RCC 7860 (cell line): ENCODE measurements around the gene TGFB2.

ENCODE experiments used
- DNase-seq: peaks from one replicate; pipeline ENCODE4 v3.0.0-alpha.2; 2015; ENCODE audit warnings: low spot score
- FAIRE-seq: peaks from 2 replicates; lab custom pipeline; 2012; peaks lifted over from hg19 to GRCh38; lab: Jason Lieb, UNC

TGFB2 gene

GRCh38 chr1:218382261-218382660, 37.1 kb downstream of the TGFB2 start:
- FAIRE-seq = peak; percentile 77

GRCh38 chr1:218383051-218383450, 37.9 kb downstream of the TGFB2 start:
- no peak for FAIRE-seq

More at GRCh38 chr1:218382261-218382660, 37.1 kb downstream of the TGFB2 start:
- DNase-seq = peak; percentile 59

GRCh38 chr1:218383681-218384080, 38.5 kb downstream of the TGFB2 start:
- peak; percentile 69 for FAIRE-seq
- peak; percentile 33 for DNase-seq

More at GRCh38 chr1:218383051-218383450, 37.9 kb downstream of the TGFB2 start:
- no peak for DNase-seq

GRCh38 chr1:218384581-218384993, 39.5 kb downstream of the TGFB2 start:
- FAIRE-seq (peak; percentile 93), DNase-seq (peak; percentile 86)

- DNase-seq (no peak), FAIRE-seq (no peak)
Measured at GRCh38 chr1:218388591-218388990, 43.5 kb downstream of the TGFB2 start.

- DNase-seq = no peak
- no peak for FAIRE-seq
Measured at GRCh38 chr1:218390618-218391017, 45.5 kb downstream of the TGFB2 start.

- FAIRE-seq (no peak), DNase-seq (no peak)
Measured at GRCh38 chr1:218392780-218393179, 47.6 kb downstream of the TGFB2 start.

GRCh38 chr1:218394416-218394815, 49.3 kb downstream of the TGFB2 start:
- FAIRE-seq (no peak), DNase-seq (no peak)

GRCh38 chr1:218394989-218395388, 49.9 kb downstream of the TGFB2 start:
- FAIRE-seq (no peak), DNase-seq (no peak)

- DNase-seq (peak; percentile 43), FAIRE-seq (peak; percentile 47)
Measured at GRCh38 chr1:218395916-218396315, 50.8 kb downstream of the TGFB2 start.

- FAIRE-seq = peak; percentile 99
- DNase-seq = peak; percentile 100
Measured at GRCh38 chr1:218397752-218398339, 52.7 kb downstream of the TGFB2 start.

- DNase-seq = no peak
- no peak for FAIRE-seq
Measured at GRCh38 chr1:218400624-218401023, 55.5 kb downstream of the TGFB2 start.

GRCh38 chr1:218401441-218401997, 56.4 kb downstream of the TGFB2 start:
- FAIRE-seq (no peak), DNase-seq (no peak)

GRCh38 chr1:218401998-218402785, 57.1 kb downstream of the TGFB2 start:
- FAIRE-seq = no peak
- DNase-seq = no peak

- no peak for FAIRE-seq
- DNase-seq = no peak
Measured at GRCh38 chr1:218402786-218403120, 57.6 kb downstream of the TGFB2 start.

GRCh38 chr1:218403300-218403699, 58.2 kb downstream of the TGFB2 start:
- no peak for FAIRE-seq
- DNase-seq = no peak

- FAIRE-seq = no peak
- no peak for DNase-seq
Measured at GRCh38 chr1:218407630-218408029, 62.5 kb downstream of the TGFB2 start.

- DNase-seq = no peak
Measured at GRCh38 chr1:218408135-218408534, 63.0 kb downstream of the TGFB2 start.

GRCh38 chr1:218408942-218409341, 63.8 kb downstream of the TGFB2 start:
- FAIRE-seq (no peak), DNase-seq (no peak)

More at GRCh38 chr1:218408135-218408534, 63.0 kb downstream of the TGFB2 start:
- FAIRE-seq = no peak

GRCh38 chr1:218409946-218410510, 64.9 kb downstream of the TGFB2 start:
- DNase-seq (peak; percentile 38), FAIRE-seq (no peak)

- FAIRE-seq = peak; percentile 31
- DNase-seq = no peak
Measured at GRCh38 chr1:218411101-218411500, 66.0 kb downstream of the TGFB2 start.

GRCh38 chr1:218412171-218412570, 67.0 kb downstream of the TGFB2 start:
- DNase-seq (peak; percentile 48), FAIRE-seq (no peak)
